A549 (cell line): ENCODE measurements around the gene SDC3.

Experiments
- CTCF ChIP-seq: fragments of >200 bp; sonication (Bioruptor Twin); formaldehyde crosslinking; IDR thresholded peaks from 3 replicates; pipeline ENCODE4 v1.5.1; 2016
- EP300 ChIP-seq, 2 experiments: fragments of >200 bp; sonication (Bioruptor Twin); formaldehyde crosslinking; IDR thresholded peaks; 2 replicates in 1 of 2; 3 replicates in 1 of 2; pipeline ENCODE4 v1.6.1; 2016 to 2017
- ESRRA ChIP-seq: fragments of 150-350 bp; IDR thresholded peaks from 2 replicates; pipeline ENCODE4 v1.6.1; 2014; ENCODE audit warnings: mild to moderate bottlenecking, low read length, borderline replicate concordance
- HDAC2 ChIP-seq: fragments of 200-600 bp; sonication (generic); IDR thresholded peaks from 2 replicates; pipeline ENCODE4 v1.6.1; 2016
- KDM1A ChIP-seq: fragments of 200-600 bp; sonication (generic); IDR thresholded peaks from 2 replicates; pipeline ENCODE4 v1.6.1; 2016; ENCODE audit warnings: low read depth, mild to moderate bottlenecking
- RAD21 ChIP-seq, 2 experiments: fragments of >200 bp in 1 of 2; sonication (Bioruptor Twin) in 1 of 2; formaldehyde crosslinking in 1 of 2; IDR thresholded peaks in 1 of 2; conservative IDR thresholded peaks in 1 of 2; 2 replicates in 1 of 2; 3 replicates in 1 of 2; pipeline ENCODE4 v1.6.1; 2012 to 2018; ENCODE audit warnings: inconsistent platforms in 1 of 2
- SMC3 ChIP-seq: fragments of >200 bp; sonication (Bioruptor Twin); formaldehyde crosslinking; IDR thresholded peaks from 3 replicates; pipeline ENCODE4 v1.6.1; 2018; ENCODE audit warnings: inconsistent platforms

GRCh38 chr1:30957560-30958222, 49.1 kb upstream of the SDC3 start:
- no peak for TF ChIP-seq ESRRA
- TF ChIP-seq EP300 (IDR thresholded peaks at IDR 0.05): no peak
- no peak for TF ChIP-seq RAD21 (conservative IDR thresholded peaks at IDR 0.05 in 1 of 2, IDR thresholded peaks at IDR 0.05 in 1 of 2)
- no peak for TF ChIP-seq CTCF
- no peak for TF ChIP-seq SMC3
- TF ChIP-seq HDAC2: no peak
- TF ChIP-seq KDM1A: no peak
